ENCODE data around the gene LRWD1.

Gene LRWD1

DNA sequence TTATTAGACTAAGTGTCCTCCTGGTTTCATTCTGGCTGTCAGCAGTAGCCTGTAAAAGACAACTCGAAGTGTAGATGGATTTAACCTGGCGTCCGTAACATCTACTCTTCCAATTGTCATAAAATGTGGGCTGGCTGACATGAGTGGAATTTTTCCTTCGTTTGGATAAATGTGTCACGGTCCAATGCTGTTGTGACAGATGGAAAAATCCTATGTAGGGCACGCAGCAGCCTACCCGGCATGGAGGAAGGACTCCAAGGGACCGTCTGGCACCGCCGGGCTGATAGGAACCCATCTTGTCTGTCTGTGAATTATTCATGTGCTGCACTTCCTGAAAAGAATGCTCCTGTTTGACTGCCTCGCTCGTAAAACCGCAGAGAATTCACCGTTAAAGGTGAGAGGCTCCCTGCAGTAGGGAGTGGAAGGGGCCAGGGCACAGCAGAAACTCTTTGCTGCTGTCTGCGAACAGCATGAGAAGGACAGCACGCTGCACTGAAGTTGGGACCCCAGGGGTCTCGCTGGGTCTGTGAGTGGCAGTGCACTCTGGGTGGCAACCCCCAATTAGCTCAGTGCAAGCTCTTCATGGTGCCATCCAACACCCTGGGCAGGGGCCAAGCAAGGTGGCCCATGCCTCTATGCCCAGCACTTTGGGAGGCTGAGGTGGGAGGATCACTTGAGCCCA is 33.0 kb upstream of the LRWD1 start:
- TF ChIP-seq, protein P1, sequence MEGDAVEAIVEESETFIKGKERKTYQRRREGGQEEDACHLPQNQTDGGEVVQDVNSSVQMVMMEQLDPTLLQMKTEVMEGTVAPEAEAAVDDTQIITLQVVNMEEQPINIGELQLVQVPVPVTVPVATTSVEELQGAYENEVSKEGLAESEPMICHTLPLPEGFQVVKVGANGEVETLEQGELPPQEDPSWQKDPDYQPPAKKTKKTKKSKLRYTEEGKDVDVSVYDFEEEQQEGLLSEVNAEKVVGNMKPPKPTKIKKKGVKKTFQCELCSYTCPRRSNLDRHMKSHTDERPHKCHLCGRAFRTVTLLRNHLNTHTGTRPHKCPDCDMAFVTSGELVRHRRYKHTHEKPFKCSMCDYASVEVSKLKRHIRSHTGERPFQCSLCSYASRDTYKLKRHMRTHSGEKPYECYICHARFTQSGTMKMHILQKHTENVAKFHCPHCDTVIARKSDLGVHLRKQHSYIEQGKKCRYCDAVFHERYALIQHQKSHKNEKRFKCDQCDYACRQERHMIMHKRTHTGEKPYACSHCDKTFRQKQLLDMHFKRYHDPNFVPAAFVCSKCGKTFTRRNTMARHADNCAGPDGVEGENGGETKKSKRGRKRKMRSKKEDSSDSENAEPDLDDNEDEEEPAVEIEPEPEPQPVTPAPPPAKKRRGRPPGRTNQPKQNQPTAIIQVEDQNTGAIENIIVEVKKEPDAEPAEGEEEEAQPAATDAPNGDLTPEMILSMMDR (conservative IDR thresholded peaks at IDR 0.05; ENCODE audit: low read depth) = no peak
- POLR2A ChIA-PET (ENCODE audit: low non-redundant PET) = interaction anchor here (0.5 kb wide), 1 partner anchor 112 kb away, joined by 5 read pairs; no protein-coding TSS in a partner anchor
- no peak for DNase-seq (ENCODE audit: low spot score)
- CTCF ChIA-PET = no interaction called here
- H3K27ac ChIP-seq = peak overlapping the region; percentile 89

DNA sequence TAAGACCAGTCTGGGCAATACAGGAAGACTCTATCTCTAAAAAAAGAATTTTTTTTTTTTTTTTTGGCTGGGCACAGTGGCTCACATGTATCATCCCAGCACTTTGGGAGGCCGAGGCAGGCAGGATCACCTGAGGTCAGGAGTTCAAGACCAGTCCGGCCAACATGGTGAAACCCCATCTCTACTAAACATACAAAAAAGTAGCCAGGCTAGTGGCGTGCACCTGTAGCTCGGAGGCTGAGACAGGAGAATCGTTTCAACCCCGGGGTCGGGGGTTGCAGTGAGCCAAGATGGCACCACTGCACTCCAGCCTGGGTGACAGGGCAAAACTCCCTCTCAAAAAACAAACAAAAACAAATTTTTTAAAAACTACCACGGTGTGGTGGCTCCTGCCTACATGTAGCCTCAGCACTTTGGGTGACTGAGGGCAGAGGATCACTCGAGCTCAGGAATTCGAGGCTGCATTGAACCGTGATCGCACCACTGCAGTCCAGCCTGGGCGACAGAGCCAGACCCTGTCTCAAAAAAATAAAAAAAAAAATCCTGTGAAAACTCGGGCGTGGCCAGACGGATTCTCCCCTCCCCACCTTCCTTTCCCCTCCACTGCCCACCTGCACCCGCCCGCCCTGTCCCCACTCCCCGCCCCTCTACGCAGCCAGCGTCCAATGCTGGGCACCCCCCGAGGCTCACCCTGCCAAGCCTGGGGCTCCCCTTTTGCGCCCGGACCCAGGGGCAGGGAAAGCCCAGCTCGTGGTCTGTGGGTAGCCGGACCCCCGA is 32.2 kb upstream of the LRWD1 start:
- H3K27ac ChIP-seq = peak overlapping the region; percentile 89
- DNase-seq (ENCODE audit: low spot score) = no peak
- CTCF ChIA-PET = no interaction called here
- POLR2A ChIA-PET (ENCODE audit: low non-redundant PET) = interaction anchor here (0.5 kb wide), 1 partner anchor 112 kb away, joined by 5 read pairs; no protein-coding TSS in a partner anchor
- TF ChIP-seq, protein P1 (conservative IDR thresholded peaks at IDR 0.05; ENCODE audit: low read depth) = no peak

- peak; percentile 78 for DNase-seq (ENCODE audit: low spot score)
- TF ChIP-seq, protein P1 (conservative IDR thresholded peaks at IDR 0.05; ENCODE audit: low read depth) = no peak
- ChIA-PET POLR2A (ENCODE audit: low non-redundant PET) (interaction anchor here (0.7 kb wide), 1 partner anchor 39 kb away, joined by 3 read pairs; no protein-coding TSS in a partner anchor), CTCF (interaction anchor here (0.6 kb wide), 1 partner anchor 18 kb away, joined by 3 read pairs; no protein-coding TSS in a partner anchor)
- H3K27ac ChIP-seq = peak within 1 kb of the TSS; percentile 89
Observed at GRCh38 chr7:102433219-102434038, 31.4 kb upstream of the LRWD1 start, which contains the start of gene ORAI2. Gene ORAI2 (plus strand): TSS chr7:102433575. CDS start chr7:102438957, 5,382 bp downstream.

DNA sequence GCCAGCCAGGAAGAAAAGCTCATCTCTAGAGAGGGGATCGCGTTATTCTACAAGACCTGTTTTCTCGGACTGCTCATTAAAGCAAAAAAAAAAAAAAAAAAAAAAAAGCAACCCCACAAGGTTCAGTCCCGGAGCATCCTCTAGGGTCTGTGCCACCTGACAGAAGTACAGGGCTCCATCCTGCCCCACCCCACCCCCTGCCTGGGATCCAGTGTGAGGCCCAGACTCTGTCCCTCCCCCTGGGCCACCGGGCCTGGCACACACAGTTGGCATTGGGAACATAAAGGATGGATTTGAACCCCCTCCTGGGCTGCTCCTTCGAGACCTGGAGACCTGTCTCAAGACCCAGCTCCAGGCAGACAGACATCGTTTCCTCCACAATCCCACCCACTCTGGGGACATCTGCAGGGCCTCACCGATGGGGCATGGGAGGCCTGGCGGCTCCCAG is 30.7 kb upstream of the LRWD1 start:
- H3K27ac ChIP-seq = peak overlapping the region; percentile 89
- TF ChIP-seq, protein P1 (conservative IDR thresholded peaks at IDR 0.05; ENCODE audit: low read depth) = no peak
- ChIA-PET CTCF (interaction anchor here (0.6 kb wide), 1 partner anchor 18 kb away, joined by 3 read pairs; no protein-coding TSS in a partner anchor), POLR2A (ENCODE audit: low non-redundant PET) (interaction anchor here (0.7 kb wide), 1 partner anchor 39 kb away, joined by 3 read pairs; no protein-coding TSS in a partner anchor)
- no peak for DNase-seq (ENCODE audit: low spot score)

GRCh38 chr7:102436118-102436517 is 28.7 kb upstream of the LRWD1 start:
- no peak for DNase-seq (ENCODE audit: low spot score)
- CTCF ChIA-PET = no interaction called here
- peak overlapping the region; percentile 19 for H3K27ac ChIP-seq
- TF ChIP-seq, protein P1 (conservative IDR thresholded peaks at IDR 0.05; ENCODE audit: low read depth) = no peak
- POLR2A ChIA-PET (ENCODE audit: low non-redundant PET) = no interaction called here
